Activated CD8-positive, alpha-beta memory T cell treated with anti-CD3 and anti-CD28 coated beads, Interleukin-2, amount 50 U/mL, for 24 hours (primary cell): ENCODE results near the gene CRYGS.
"Not testable (repeated sequence)": the region's sequence is repeated elsewhere in the genome, so short reads cannot be mapped to it uniquely, and the experiment has no call there.

Experiments used
- DNase-seq: peaks from one replicate; pipeline ENCODE4 v3.0.0-alpha.2; 2020; ENCODE audit errors: extremely low read depth

Gene CRYGS

DNA sequence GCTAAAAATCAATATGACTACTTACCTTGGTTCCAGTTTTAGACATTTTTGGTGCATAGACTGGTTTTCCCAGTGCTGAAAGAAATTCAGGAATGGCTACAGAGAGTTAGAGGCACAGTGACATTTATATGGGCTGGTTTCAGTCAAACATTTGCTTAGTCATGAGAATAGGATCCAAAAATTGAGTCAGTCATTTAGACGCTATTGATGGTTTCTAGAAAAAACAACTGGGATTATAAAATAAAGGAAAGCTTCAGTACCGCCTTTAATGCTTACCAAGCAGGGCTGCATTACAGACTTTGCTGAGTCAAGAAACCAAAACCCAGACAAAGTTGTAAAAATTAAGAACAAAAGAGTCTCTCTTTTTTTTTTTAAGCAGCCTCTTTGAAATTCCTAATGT lies at the start of gene CRYGS:
Gene CRYGS, minus strand, starts transcription at position 100 of the 400 bp plus-strand sequence. Its CDS starts 54 bp downstream, at position 46.
- no peak for DNase-seq

- DNase-seq: no peak
Observed at GRCh38 chr3:186593862-186594261, 49.7 kb upstream of the CRYGS start.

- DNase-seq: no peak
Observed at GRCh38 chr3:186592682-186593081, 48.5 kb upstream of the CRYGS start.

DNA sequence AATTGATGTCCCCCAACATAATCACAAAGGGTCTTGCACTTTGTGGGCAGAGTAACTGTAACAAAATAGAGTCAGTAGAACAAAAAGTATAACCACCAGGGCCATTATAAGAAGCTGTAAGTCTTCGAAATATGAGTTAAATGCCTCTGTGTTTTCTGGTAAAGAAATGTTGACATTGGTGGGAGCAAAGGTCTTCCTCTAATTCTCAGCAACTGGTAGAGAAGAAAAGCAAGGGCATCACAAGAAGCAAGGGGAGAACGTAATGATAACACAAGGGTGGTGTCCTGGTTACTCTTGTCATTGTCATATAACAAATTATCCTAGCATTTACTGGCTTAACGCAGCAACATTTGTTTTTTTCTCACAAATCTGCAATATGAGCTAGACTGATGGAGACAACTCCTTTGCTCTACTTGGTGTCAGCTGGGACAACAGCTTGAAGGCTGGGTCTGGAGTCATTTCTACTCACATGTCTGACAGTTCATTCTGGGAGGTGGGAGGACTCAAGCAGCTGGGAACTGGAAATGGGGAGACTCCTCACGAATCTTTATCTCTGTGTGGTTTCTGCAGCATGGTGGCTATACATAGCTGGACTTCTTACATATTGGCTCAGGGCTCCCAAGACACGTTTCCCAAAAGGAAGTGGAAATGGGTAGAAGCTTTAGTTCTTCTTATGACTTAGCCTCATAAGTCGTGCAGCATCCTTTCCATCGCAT lies 46.6 kb upstream of the CRYGS start:
- DNase-seq: no peak

- DNase-seq: no peak
Observed at GRCh38 chr3:186589856-186590579, 45.8 kb upstream of the CRYGS start.

DNA sequence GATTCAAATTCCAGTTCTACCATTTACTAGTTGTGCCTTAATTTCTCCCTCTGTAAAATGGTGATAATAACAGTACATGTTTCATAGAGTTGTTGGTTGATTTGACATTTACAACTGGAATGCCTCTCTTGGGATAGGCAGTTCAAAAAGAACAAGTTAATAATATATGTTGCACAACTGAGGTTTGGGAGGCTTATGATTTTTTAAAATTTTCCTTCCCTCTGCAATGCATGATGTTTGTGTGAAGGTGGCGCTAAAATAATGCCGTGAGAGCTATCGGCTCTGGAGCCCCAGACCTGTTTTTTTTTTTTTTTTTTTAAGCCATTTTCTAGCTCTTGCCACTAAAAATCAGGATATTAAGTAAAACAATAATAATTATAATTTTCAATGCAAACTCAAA lies 44.9 kb upstream of the CRYGS start:
- DNase-seq: no peak

- DNase-seq: no peak
Observed at GRCh38 chr3:186588632-186589031, 44.5 kb upstream of the CRYGS start.

DNA sequence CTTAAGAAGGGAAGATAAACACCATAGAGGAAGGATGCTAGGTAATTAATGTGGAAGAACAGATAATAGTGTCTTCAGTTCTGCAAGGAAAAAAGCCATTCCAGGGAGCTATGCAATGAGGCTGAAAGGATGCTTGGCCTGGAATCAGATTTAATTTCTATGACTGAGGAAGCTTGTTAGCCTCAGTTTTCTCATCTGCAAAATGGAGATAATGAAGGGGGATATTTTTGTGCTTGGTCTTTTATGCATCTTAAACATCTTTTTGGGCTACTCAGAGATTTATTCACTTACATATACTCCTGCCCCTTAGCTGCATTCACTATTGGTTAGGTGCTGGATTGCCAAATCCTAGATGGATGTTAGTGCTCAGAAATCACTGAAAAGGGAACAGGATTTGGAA lies 43.0 kb upstream of the CRYGS start:
- no peak for DNase-seq

DNA sequence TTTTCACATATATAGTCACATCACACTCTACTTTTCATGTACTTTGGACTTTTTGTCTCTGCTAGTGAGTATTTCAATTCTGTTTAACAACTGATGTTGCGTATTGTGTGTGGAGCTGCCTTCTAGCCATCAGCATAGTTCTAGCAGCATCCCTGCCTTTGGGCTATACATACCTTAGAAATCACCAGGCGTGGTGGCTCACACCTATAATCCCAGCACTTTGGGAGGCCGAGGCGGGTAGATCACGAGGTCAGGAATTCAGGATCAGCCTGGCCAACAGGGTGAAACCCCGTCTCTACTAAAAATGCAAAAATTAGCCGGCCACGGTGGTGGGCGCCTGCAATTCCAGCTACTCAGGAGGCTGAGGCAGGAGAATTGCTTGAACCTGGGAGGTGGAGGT lies 42.1 kb upstream of the CRYGS start:
- not testable (repeated sequence) for DNase-seq

- DNase-seq: no peak
Observed at GRCh38 chr3:186583831-186584230, 39.7 kb upstream of the CRYGS start.

GRCh38 chr3:186582541-186582940 lies 38.4 kb upstream of the CRYGS start:
- no peak for DNase-seq

DNA sequence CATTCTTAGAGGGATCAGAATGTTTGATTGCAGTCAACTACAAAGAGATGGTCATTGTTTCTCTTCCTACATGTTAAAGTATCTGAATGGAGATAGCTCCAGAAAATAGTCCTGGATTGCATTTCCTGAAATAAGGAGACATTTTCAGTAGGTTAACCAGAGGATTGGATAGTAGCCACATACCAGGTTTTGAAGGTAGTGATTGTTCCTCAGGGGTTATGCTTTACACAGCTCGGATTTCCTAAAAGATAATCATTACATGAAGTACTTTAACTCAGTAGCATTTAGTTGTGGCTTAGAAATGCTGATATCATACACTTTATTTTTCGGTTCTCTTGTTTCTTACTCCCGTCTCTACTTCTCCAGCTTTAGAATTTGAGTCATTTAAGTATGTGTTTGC lies 36.6 kb upstream of the CRYGS start:
- no peak for DNase-seq

DNA sequence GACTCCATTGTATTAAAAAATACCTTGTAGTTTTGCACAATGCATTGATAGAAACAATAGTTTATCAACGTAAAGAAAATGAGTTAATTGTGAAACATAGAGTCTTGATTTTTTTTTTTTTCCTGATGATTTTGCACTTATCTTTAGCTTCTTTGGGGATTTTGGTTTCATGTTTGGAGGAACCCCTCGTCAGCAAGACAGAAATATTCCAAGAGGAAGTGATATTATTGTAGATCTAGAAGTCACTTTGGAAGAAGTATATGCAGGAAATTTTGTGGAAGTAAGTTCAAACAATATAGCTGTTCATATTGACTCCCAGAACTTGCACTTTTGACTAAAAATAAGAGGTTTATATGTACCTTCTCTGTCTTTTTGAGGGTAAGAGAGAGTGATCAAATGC lies 33.3 kb upstream of the CRYGS start:
- DNase-seq: no peak

- no peak for DNase-seq
Observed at GRCh38 chr3:186571644-186572013, 27.4 kb upstream of the CRYGS start.

- DNase-seq: no peak
Observed at GRCh38 chr3:186570941-186571643, 26.9 kb upstream of the CRYGS start.

DNA sequence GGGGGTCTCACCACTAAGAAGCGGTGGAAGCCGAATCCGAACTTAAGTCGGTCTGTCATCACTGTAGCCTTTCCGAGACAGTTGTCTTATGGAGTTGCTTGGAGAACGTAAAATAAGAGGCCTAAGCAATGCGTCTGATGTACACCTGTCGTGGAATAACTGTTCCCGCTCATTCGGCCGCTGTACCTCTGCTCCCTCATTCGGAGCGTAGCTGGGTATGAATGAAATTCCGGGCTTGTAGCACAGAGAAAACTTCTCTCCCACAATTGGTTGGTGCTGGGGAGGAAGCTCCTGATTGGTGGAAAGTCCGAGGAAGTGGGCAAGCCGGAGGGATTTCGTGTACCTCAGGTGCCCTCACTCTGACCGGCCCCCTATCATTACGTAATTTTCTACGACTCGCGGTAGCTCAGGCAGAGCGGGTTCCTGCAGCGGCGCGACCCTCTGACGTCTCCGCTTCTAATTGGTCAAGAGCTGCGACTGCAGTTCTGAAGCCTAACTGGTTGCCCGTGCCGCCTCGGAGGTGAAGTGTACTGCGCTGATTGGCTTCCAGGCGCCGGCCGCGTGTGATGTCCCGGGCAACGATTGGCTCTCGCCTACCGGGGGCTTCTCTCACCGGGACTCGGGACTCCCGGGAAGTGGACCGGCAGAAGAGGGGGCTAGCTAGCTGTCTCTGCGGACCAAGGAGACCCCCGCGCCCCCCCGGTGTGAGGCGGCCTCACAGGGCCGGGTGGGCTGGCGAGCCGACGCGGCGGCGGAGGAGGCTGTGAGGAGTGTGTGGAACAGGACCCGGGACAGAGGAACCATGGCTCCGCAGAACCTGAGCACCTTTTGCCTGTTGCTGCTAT lies 26.1 kb upstream of the CRYGS start, which contains the start of gene DNAJB11:
Gene DNAJB11, plus strand, starts transcription at position 625 of the 845 bp plus-strand sequence. Its CDS starts 178 bp downstream, at position 803.
- peak; percentile 99 for DNase-seq

- DNase-seq: no peak
Observed at GRCh38 chr3:186569779-186570095, 25.6 kb upstream of the CRYGS start.

DNA sequence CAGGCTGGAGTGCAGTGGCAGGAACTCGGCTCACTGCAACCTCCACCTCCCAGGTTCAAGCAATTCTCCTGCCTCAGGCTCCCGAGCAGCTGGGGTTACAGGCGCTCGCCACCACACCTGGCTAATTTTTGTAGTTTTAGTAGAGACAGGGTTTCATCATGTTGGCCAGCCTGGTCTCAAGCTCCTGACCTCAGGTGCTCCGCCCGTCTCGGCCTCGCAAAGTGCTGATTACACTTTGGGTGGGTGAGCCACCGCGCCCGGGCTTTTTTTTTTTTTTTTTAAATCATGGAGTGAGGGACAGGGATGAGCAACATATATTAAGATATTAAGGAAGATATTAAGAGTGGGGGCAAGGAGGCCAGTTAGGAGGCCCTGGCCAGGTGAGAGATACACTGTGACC lies 25.2 kb upstream of the CRYGS start:
- DNase-seq: not testable (repeated sequence)

GRCh38 chr3:186567072-186567921 lies 23.1 kb upstream of the CRYGS start, which contains the start of gene TBCCD1:
TSS of gene TBCCD1 (minus strand) at chr3:186567339. CDS start at chr3:186564329, 3,010 bp downstream.
- peak; percentile 80 for DNase-seq

DNA sequence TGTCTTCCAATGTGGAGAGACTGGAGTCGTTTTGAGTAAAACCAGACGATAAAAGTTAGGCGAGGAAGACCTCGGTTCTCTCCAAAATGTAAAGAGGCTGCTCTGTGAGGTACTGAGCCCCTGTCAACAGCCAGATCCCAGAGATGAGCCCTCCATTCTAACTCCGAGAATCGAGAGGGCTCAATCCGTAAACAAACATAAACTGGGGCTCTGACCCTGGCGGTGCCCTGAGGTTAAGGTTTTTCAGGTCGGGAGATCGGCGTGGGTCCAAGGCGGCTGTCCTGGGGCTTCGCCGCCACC lies 22.5 kb upstream of the CRYGS start:
- DNase-seq: no peak

- no peak for DNase-seq
Observed at GRCh38 chr3:186564586-186564985, 20.4 kb upstream of the CRYGS start.
